Ovary (tissue), 10 donors: Measurements from ENCODE around the gene MIEF2. TPM values are rescaled to one million over a fixed set of nuclear protein-coding genes. Genes with fewer than 3 reads are reported as not detected.
"Not testable (repeated sequence)": the region's sequence is repeated elsewhere in the genome, so short reads cannot be mapped to it uniquely, and the experiment has no call there.

ENCODE experiments used
- DNase-seq, 5 donors: peaks; one replicate each; pipeline ENCODE4 v3.0.0-alpha.2; 2019 to 2020
- H3K27ac ChIP-seq, 2 donors: fragments of 200-600 bp; one replicate each; pipeline versions ENCODE4 v1.5.1 to v1.8.0; 2019 to 2022
- H3K27me3 ChIP-seq: fragments of 200-600 bp; one replicate; pipeline ENCODE4 v1.8.0; 2022
- H3K36me3 ChIP-seq: fragments of 200-600 bp; sonication (generic); one replicate; pipeline ENCODE4 v1.5.1; 2019
- H3K4me1 ChIP-seq: one replicate; pipeline ENCODE4 v1.8.1; 2013; ENCODE audit warnings: mild to moderate bottlenecking, moderate library complexity; ENCODE audit not compliant: insufficient read depth
- H3K4me3 ChIP-seq: fragments of 200-600 bp; sonication (generic); one replicate; pipeline ENCODE4 v1.5.1; 2017
- H3K9me3 ChIP-seq, 2 donors: fragments of 200-600 bp in 1 of 2; sonication (generic) in 1 of 2; one replicate each; pipeline versions ENCODE4 v1.5.1 to v1.8.1; 2013 to 2019; ENCODE audit warnings: mild to moderate bottlenecking in 1 of 2, moderate library complexity in 1 of 2
- CTCF ChIP-seq, 3 donors: fragments of 450-650 bp in 2 of 3; fragments of 200-600 bp in 1 of 3; IDR thresholded peaks; one replicate each; pipeline versions ENCODE4 v1.5.1 to v1.8.0; 2016 to 2022; ENCODE audit warnings: antibody characterized with exemption in 3 of 3, mild to moderate bottlenecking in 1 of 3
- EP300 ChIP-seq: sonication (generic); formaldehyde crosslinking; IDR thresholded peaks from one replicate; pipeline ENCODE4 v1.6.1; 2017; ENCODE audit warnings: antibody characterized with exemption
- POLR2A ChIP-seq: fragments of 450-650 bp; IDR thresholded peaks from one replicate; pipeline ENCODE4 v1.6.1; 2017; ENCODE audit warnings: antibody characterized with exemption, mild to moderate bottlenecking, moderate library complexity
- WGBS, 3 donors: extraction: QIAGEN DNeasy Blood & Tissue Kit in 1 of 3; methylation state at CpG; one replicate each; pipeline versions ENCODE4 v1.1.5 to v1.1.7; 2013 to 2017; 5-methylcytosine and 5-hydroxymethylcytosine counted together
- intact Hi-C, 4 donors: fragments of 100-400 bp; cut with DNase I; formaldehyde crosslinking; loops; one replicate each; pipeline versions ENCODE4 v1.11.0 to v1.15.1; 2022 to 2023
- long read RNA-seq, 3 donors: library from polyadenylated mRNA in 2 of 3; unstranded in 2 of 3; transcript quantifications; one replicate each; pipeline ENCODE4 v2.0.0 and lab custom pipeline, GENCODE V29; 2021 to 2026
- polyA plus RNA-seq, 2 donors: library from polyadenylated mRNA; stranded (reverse); fragments of 200-250 nt in 1 of 2; fragments of 350-450 nt in 1 of 2; fragmentation: Illumina TruSeq in 1 of 2; extraction: RNeasy Lipid Tissue Mini Kit (QIAGEN cat#74804) in 1 of 2; gene quantifications; one replicate each; pipeline ENCODE4 v1.2.3, GENCODE V29; 2013 to 2014
- total RNA-seq, 7 donors: library from RNA; depleted of rRNA in 2 of 7; stranded (reverse); fragments of >200 nt in 2 of 7; fragmentation: NEBNext Ultra II Directional in 3 of 7; extraction: Animal tissue kit (Norgen Biotek cat#: 25700) in 3 of 7; gene quantifications; one replicate each; pipeline versions ENCODE4 v1.1.0 to v1.2.4, GENCODE V29; 2016 to 2023
- donor health status: DM: no; HTN: no; CAD: no; lungs with moderate emphysema.
- donor health status: DM: no; HTN: no; CAD: no.
- donor health status: Bipolar disorder and iron deficiency.
- donor health status: DM: yes; HTN: yes; CAD: no.
- donor health status: DM: no; HTN: no; CAD: no.
- donor health status: DM: yes; HTN: yes; CAD: no.

MIEF2 gene
- total RNA-seq (10 to 100 TPM; 15.1 to 36.1 (median 23.2) TPM), polyA plus RNA-seq (10 to 100 TPM in 1 of 2 donors, 1 to 10 TPM in 1; 4.0 to 21.9 TPM)
- long read RNA-seq, donor 1, transcript MIEF2-201 (4 exons, 3,364 nt) = major isoform, 124 of 160 reads
- long read RNA-seq, donor 1, partial matches to known transcripts = 5 of 160 reads
- long read RNA-seq, donor 1, other reads (novel, unspliced or antisense) = 22 of 160 reads
- long read RNA-seq, donor 2, partial matches to known transcripts = 0 of 1 reads
- long read RNA-seq, donor 2, other reads (novel, unspliced or antisense) = 0 of 1 reads
- long read RNA-seq, donor 3, transcript MIEF2-201 (4 exons, 3,364 nt) = major isoform, 30 of 34 reads
- long read RNA-seq, donor 3, partial matches to known transcripts = 1 of 34 reads
- long read RNA-seq, donor 3, other reads (novel, unspliced or antisense) = 2 of 34 reads

- peak; percentile 46 for TF ChIP-seq POLR2A
- TF ChIP-seq EP300 = no peak
- no peak for TF ChIP-seq CTCF (IDR thresholded peaks at IDR 0.05)
- intact Hi-C loops = no loop called here
- H3K36me3 ChIP-seq = no peaks in the 10 kb centered on the region
- H3K4me1 ChIP-seq = peaks cover 17% of the 10 kb centered on the region
- H3K27ac ChIP-seq = peak within 1 kb of the TSS; percentile 89 to 96
- no peaks in the 10 kb centered on the region for H3K9me3 ChIP-seq
- peak within 1 kb of the TSS; percentile 90 for H3K4me3 ChIP-seq
- peak; percentile 95 to 96 (median 96) for DNase-seq
- 0% methylated on average over 37 to 72 of the region's 72 CpGs for WGBS, 3 donors
- no peaks in the 10 kb centered on the region for H3K27me3 ChIP-seq
These were observed at the start of gene MIEF2 for GRCh38 chr17:18260332-18261145. Gene MIEF2, plus strand, starts transcription at chr17:18260662. Its CDS starts 2,059 bp downstream, at chr17:18262721.

GRCh38 chr17:18213666-18214270, 46.7 kb upstream of the MIEF2 start:
- no peaks in the 10 kb centered on the region for H3K9me3 ChIP-seq
- intact Hi-C loops = no loop called here
- H3K36me3 ChIP-seq = no peaks in the 10 kb centered on the region
- 56 to 61% (median 59%) methylated on average over 7 of the region's 7 CpGs for WGBS, 3 donors
- H3K27ac ChIP-seq = no peak overlapping the region
- no peak overlapping the region for H3K4me3 ChIP-seq
- TF ChIP-seq POLR2A (no peak), EP300 (no peak), CTCF (IDR thresholded peaks at IDR 0.05) (no peak)
- DNase-seq = no peak
- no peaks in the 10 kb centered on the region for H3K4me1 ChIP-seq
- H3K27me3 ChIP-seq = no peaks in the 10 kb centered on the region

GRCh38 chr17:18216906-18217305, 43.6 kb upstream of the MIEF2 start:
- H3K27me3 ChIP-seq, DNase-seq, H3K4me3 ChIP-seq, H3K9me3 ChIP-seq, intact Hi-C loops, H3K27ac ChIP-seq, H3K36me3 ChIP-seq, H3K4me1 ChIP-seq: not testable (repeated sequence)
- 76 to 85% (median 80%) methylated on average over 11 of the region's 11 CpGs for WGBS, 3 donors

GRCh38 chr17:18217412-18218015, 42.9 kb upstream of the MIEF2 start:
- 21 to 28% (median 24%) methylated on average over 5 to 6 of the region's 6 CpGs for WGBS, 3 donors
- no peaks in the 10 kb centered on the region for H3K27me3 ChIP-seq
- H3K36me3 ChIP-seq = no peaks in the 10 kb centered on the region
- intact Hi-C loops = no loop called here
- H3K27ac ChIP-seq = no peak overlapping the region
- H3K4me3 ChIP-seq = no peak overlapping the region
- no peaks in the 10 kb centered on the region for H3K9me3 ChIP-seq
- peak; percentile 64 to 87 (median 80) for DNase-seq
- TF ChIP-seq EP300 = no peak
- TF ChIP-seq POLR2A = no peak
- TF ChIP-seq CTCF (IDR thresholded peaks at IDR 0.05) = peak; percentile 69 to 76 (median 76)
- H3K4me1 ChIP-seq = no peaks in the 10 kb centered on the region
